Stimulated activated CD8-positive, alpha-beta memory T cell treated with anti-CD3 and anti-CD28 coated beads, Interleukin-4, amount 100 ng/mL, for 1 hour (primary cell): ENCODE results near the gene AGXT.
A peak's percentile ranks its signal among the peaks of the same experiment; 100 is the strongest.
"Not testable (repeated sequence)": the region's sequence is repeated elsewhere in the genome, so short reads cannot be mapped to it uniquely, and the experiment has no call there.

Experiments
- DNase-seq, 2 donors: peaks; one replicate each; pipeline ENCODE4 v3.0.0-alpha.2; 2020; ENCODE audit warnings: low read depth in 2 of 2, low spot score in 1 of 2

The AGXT gene

DNA sequence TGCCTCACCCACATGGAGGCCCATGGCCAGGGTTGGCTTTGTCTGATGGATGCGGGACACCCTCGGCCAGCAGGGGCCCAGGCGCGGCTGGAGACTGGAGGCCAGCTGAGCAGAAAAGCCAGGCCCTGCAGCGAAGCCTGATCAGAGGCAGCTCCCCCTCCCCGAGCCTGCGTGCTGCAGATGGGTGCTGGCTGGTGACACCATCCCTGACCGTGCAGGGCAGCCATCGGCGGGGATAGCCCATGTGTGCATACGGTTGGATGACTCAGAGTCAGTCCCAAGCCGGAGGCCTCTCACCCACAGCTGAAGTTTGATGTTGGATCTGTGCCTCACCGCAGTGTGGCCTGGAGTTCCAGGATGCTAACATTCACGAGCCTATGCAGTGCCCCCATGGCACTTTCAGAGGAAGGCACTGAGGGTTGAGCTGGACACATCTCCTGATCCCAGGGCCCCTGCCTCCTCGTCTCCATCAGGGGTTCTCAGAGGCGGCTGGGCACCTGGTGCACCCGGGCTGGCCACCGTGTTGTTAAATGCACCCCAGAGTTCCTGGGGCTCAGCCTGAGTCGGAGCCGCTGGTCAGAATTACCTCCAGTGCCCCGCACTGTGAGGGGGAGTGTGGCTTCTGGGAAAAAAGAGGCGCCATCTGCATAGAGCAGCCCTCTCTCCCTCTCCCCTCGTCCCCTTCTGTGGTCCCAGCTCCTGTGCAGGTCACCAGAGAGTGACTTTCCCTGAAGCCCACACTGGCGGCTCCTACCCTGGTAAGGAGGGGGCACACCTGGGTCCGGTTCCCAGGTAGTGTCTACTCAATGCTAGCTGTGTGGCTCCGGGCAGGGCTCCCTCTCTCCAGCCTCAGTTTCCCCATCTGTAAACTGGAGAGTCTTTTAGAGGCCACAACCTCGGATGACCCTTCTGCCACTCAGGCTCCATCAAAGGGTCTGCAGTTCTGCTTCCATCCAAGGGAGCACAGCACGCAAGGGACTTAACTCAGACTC, 29.2 kb upstream of the AGXT start:
- DNase-seq = no peak

DNA sequence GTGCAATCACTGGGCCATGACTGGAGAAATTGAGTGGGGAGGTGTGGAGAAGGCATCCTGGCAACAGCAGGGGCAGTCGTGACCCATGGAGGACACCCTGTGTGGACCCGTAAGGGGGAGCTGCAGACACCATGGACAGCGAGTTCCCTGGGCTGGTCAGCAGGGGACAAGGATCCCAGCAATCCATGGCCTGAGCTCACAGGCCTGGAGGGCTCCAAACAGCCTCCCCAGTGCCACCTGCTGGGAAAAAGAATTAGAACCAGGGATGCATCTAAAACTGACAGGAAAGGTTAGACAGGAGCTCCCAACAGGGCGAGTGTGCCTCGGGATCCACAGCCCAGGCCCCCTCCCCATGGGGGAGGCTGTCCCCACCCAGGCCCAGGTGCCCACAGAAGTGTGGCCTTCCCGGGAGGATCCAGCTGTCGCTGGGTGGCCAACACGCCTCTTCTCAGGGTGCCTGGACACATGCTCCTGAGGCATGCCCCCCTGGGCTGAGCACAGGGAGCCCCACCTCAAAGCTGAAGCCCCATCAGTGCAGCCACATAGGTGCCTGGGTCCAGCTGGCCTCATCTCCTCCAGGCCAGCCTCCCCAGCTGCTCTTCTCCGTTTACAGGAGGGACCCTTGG, 28.1 kb upstream of the AGXT start:
- DNase-seq = no peak

DNA sequence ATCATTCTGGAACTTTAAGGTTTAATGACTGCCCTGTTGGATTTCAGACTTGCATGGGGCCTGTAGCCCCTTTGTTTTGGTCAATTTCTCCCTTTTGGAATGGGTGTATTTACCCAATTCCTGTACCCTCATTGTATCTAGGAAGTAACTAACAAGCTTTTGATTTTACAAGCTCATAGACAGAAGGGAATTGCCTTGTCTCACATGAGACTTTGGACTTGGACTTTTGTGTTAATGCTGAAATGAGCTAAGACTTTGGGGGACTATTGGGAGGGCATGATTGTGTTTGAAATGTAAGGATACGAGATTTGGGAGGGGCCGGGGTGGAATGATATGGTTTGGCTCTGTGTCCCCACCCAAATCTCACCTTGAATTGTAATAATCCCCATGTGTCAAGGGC, 22.3 kb upstream of the AGXT start:
- not testable (repeated sequence) for DNase-seq

GRCh38 chr2:240846873-240847595, 21.6 kb upstream of the AGXT start:
- DNase-seq = no peak

DNA sequence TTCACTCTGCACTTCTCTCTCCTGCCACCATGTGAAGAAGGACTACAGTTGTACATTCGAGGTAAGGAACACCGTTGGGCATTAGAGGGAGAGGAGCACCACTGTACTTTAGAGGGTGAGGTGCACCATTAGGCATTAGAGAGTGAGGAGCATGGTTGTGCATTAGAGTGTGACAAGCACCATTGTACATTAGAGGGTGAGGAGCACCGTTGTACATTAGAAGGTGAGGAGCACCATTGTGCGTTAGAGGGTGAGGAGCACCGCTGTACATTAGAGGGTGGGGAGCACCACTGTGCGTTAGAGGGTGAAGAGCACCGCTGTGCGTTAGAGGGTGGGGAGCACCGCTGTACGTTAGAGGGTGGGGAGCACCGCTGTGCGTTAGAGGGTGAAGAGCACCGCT, 20.8 kb upstream of the AGXT start:
- no peak for DNase-seq

GRCh38 chr2:240848900-240849680, 19.5 kb upstream of the AGXT start:
- DNase-seq = no peak

- DNase-seq = no peak
Observed at GRCh38 chr2:240850026-240850425, 18.6 kb upstream of the AGXT start.

GRCh38 chr2:240850756-240851077, 17.9 kb upstream of the AGXT start:
- DNase-seq = no peak

- peak; percentile 63 to 74 for DNase-seq
Observed at GRCh38 chr2:240851078-240851991, 17.3 kb upstream of the AGXT start.

- DNase-seq = no peak
Observed at GRCh38 chr2:240852671-240853314, 15.8 kb upstream of the AGXT start.

- DNase-seq = no peak
Observed at GRCh38 chr2:240855670-240856069, 13.0 kb upstream of the AGXT start.

- DNase-seq = no peak
Observed at GRCh38 chr2:240856151-240856980, 12.3 kb upstream of the AGXT start.

DNA sequence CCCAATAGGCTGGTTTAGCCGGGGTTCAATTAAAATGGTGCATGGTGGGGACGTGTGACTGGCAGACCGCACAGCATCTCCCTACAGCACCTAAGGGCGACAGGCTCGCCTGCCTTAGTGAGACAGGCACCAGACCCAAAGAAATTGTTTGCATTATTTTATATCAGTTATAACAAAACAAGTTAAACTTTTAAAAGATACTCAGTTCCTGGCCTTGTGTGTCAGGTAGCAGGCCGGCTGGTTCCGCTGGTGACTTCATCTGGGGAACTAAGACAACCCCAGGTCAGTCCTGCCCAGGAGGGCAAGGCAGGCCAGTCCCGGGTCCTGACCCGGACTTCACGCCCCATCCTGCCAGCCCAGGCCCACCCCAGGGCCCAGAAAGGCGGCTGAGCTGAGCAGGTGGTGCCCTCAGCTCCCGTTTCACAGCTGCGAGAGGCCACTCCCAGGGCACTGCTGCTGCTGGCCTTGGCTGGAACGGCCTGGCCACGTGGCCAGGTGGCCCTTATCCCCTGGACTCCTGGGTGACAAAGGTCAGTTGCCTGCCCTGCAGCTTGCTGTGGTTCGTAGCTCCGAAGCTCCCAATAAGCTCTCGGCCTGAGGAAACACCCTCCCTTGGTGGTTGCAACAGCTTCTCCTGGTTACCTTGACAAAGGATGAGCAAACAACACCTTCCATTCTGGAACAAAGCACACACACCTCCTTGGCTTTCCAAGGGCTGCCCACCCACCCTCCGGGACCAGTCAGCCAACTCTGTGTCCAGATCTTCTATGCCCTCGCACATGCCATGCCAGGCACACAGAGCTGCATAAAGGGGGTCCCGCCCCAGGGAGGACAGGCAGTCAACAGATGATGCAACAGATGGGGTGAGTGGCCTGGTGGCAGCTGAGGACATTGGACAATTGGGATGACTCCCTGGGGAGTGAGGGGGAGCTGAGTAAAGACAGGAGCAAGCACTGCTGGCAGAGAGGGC, 11.3 kb upstream of the AGXT start:
- DNase-seq = no peak

DNA sequence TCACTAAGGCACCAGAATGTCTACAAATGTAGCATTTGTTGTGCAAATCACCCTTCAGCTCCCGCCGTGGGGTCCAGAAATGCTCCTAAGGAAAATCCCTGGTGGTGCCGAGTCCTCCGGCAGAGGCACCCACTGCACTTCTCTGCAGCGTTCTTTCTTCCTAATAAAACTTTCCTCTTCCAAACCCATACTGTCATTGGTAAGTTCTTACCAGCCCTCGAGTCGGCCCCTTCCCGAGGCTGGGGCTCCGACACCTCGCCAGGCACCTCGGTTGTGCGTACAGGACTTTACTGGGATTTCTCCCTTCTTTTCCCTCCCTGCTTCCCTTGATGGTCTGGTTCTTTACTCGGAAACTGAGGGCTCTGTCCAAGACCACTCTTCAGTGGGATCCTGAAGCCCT, 10.3 kb upstream of the AGXT start:
- DNase-seq = no peak

DNA sequence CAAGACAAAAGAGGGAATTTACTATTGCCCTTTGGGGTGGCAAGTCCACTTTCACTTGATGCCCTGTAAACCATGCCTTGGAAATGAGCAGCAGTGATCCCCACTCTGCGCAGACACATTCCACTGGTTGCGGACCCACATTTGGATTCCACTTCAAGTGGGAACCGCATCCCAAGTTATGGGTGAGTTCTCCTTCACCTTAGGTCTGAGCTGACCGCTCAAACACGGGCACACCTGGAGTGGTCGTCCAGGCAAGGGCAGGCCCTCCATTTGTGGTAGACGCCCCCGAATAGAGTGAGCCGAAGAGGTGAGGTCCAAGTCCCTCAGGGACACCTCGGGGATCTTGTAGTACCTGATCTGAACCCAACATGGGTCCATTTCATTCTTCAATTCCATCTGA, 9.8 kb upstream of the AGXT start:
- no peak for DNase-seq

- no peak for DNase-seq
Observed at GRCh38 chr2:240861547-240861946, 7.1 kb upstream of the AGXT start.

DNA sequence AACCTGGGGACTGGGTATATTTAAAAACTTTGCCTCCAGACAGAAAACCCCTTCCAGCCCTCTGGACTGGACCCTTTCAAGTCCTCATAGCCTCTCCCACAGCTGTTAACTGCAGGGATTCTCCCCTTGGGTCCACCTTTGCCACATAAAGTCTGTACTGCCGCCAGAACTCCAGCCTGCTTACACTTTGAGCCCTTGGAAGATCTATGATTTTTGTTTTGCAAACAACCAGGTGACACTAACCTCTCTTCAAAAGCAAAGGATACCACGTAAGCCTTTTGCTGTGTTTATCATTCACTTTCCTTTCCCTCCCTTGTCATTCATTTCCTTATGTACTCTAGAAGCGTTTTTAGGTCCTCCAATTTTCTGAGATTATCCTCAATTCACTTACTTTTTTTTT, 4.1 kb upstream of the AGXT start:
- no peak for DNase-seq

DNA sequence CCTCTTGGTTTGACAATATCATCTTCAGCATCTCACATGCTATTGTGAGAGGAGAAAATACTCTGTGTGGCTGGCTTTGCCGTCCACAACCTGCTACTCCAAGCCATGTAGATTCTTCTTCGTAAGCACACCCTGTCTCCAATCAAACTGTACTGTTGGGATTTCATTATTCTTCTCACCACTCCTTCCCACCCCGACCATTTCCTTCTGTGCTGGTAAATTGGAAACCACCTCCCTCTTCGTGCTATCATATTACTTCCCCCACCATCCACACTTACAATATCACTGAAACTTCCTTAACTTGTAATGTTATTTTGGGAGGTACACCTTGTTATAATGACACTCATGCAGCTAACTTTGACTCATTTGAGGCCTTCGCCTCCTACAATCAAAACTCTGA, 3.2 kb upstream of the AGXT start:
- no peak for DNase-seq
